ENCODE results near the gene KCTD19.
A peak's percentile ranks its signal among the peaks of the same experiment; 100 is the strongest.

KCTD19 gene

DNA sequence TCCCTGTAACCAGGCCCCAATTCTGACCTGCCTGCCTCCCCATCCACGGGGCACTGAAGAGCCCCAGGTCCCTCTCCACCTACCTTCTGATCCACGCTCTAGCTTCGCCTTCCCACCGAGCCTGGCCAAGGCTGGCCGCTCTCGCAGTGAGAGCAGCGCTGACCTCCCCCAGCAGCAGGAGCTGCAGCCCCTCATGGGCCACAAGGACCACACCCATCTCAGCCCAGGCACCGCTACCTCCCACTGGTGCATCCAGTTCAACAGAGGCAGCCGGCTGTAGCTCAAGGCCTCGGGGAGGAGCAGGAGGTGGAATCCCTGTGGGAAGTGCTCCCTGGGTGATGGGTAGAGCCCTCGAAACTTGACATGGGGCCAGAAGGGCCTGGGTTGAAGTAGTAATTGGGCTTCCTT, 55.6 kb downstream of the KCTD19 start:
- Histone ChIP-seq H4K12ac (ENCODE audit: low read depth, low read length) (no peak overlapping the region), H3K79me1 (ENCODE audit: low read length) (no peaks in the 10 kb centered on the region), H3K27ac (ENCODE audit: low read depth, low read length) (no peak overlapping the region), H2BK12ac (ENCODE audit: low read length) (no peak overlapping the region), H4K91ac (ENCODE audit: low read depth, low read length) (no peak overlapping the region), H3K36me3 (ENCODE audit: control insufficient read depth in 1 of 2, insufficient read depth in 2 of 2, low read length in 2 of 2) (no peaks in the 10 kb centered on the region), H3K9me3 (ENCODE audit: insufficient read depth, low read depth, low read length) (no peaks in the 10 kb centered on the region), H3K79me2 (ENCODE audit: control insufficient read depth, insufficient read depth, low read length, poor library complexity) (no peaks in the 10 kb centered on the region), H3K18ac (ENCODE audit: low read length) (no peak overlapping the region), H3K27me3 (ENCODE audit: insufficient read depth, low read length) (no peaks in the 10 kb centered on the region), H2AK5ac (ENCODE audit: low read length) (no peak overlapping the region), H3K9ac (ENCODE audit: low read length) (no peak overlapping the region), H2AFZ (ENCODE audit: insufficient read depth, low read length, poor library complexity) (no peak overlapping the region), H2BK120ac (ENCODE audit: insufficient read depth, low read length, poor library complexity) (no peak overlapping the region), H3K4me3 (ENCODE audit: low read depth, low read length) (peak overlapping the region; percentile 25), H4K8ac (ENCODE audit: low read depth, low read length) (no peak overlapping the region), H3K4me1 (ENCODE audit: control insufficient read depth in 1 of 2, insufficient read depth in 2 of 2, low read length in 2 of 2) (no peaks in the 10 kb centered on the region), H3K4ac (ENCODE audit: low read depth, low read length) (no peak overlapping the region), H3K23ac (ENCODE audit: low read length) (no peak overlapping the region), H3K4me2 (ENCODE audit: low read length) (no peak overlapping the region), H2BK5ac (ENCODE audit: low read depth, low read length, poor library complexity) (no peak overlapping the region), H3K14ac (ENCODE audit: low read length) (no peak overlapping the region)
- no CpG with 5 or more reads among the region's 11 CpGs for WGBS (ENCODE audit: extremely low coverage, insufficient coverage, insufficient read length)
- no peak for DNase-seq

DNA sequence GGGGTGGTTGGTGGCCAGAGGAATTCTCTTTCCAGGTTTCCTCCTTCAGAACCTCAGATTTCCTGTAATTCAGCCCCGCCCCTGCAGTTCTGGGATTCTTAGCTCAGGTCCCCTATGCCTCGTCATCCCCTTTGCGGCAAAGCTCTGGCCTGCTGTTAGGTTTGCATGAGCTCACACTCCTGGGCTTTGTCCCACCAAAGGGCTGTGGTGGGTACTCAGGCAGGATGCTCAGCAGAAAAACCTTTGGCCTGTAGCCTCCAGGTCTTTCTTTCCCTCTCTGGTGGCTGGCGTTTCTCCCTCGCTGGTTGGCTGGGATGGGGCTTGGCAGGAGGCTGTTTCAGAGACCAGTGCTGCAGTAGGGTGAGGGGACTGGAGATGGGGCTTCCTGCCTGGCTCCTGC, 56.8 kb downstream of the KCTD19 start:
- no peak overlapping the region for H3K14ac ChIP-seq (ENCODE audit: low read length)
- H2AK5ac ChIP-seq (ENCODE audit: low read length): no peak overlapping the region
- H3K4me1 ChIP-seq (ENCODE audit: control insufficient read depth in 1 of 2, insufficient read depth in 2 of 2, low read length in 2 of 2): no peaks in the 10 kb centered on the region
- H3K79me1 ChIP-seq (ENCODE audit: low read length): no peaks in the 10 kb centered on the region
- H3K9me3 ChIP-seq (ENCODE audit: insufficient read depth, low read depth, low read length): no peaks in the 10 kb centered on the region
- H3K9ac ChIP-seq (ENCODE audit: low read length): no peak overlapping the region
- H3K4ac ChIP-seq (ENCODE audit: low read depth, low read length): no peak overlapping the region
- H2BK5ac ChIP-seq (ENCODE audit: low read depth, low read length, poor library complexity): no peak overlapping the region
- H4K91ac ChIP-seq (ENCODE audit: low read depth, low read length): no peak overlapping the region
- no peak overlapping the region for H4K12ac ChIP-seq (ENCODE audit: low read depth, low read length)
- H3K18ac ChIP-seq (ENCODE audit: low read length): no peak overlapping the region
- H3K4me3 ChIP-seq (ENCODE audit: low read depth, low read length): no peak overlapping the region
- no peak overlapping the region for H2AFZ ChIP-seq (ENCODE audit: insufficient read depth, low read length, poor library complexity)
- no peak overlapping the region for H4K8ac ChIP-seq (ENCODE audit: low read depth, low read length)
- no peak overlapping the region for H3K27ac ChIP-seq (ENCODE audit: low read depth, low read length)
- no peak overlapping the region for H2BK12ac ChIP-seq (ENCODE audit: low read length)
- H2BK120ac ChIP-seq (ENCODE audit: insufficient read depth, low read length, poor library complexity): no peak overlapping the region
- WGBS (ENCODE audit: extremely low coverage, insufficient coverage, insufficient read length): no CpG with 5 or more reads among the region's 5 CpGs
- no peak overlapping the region for H3K4me2 ChIP-seq (ENCODE audit: low read length)
- H3K36me3 ChIP-seq (ENCODE audit: control insufficient read depth in 1 of 2, insufficient read depth in 2 of 2, low read length in 2 of 2): no peaks in the 10 kb centered on the region
- no peak overlapping the region for H3K23ac ChIP-seq (ENCODE audit: low read length)
- no peaks in the 10 kb centered on the region for H3K27me3 ChIP-seq (ENCODE audit: insufficient read depth, low read length)
- peak; percentile 39 to 43 for DNase-seq
- H3K79me2 ChIP-seq (ENCODE audit: control insufficient read depth, insufficient read depth, low read length, poor library complexity): no peaks in the 10 kb centered on the region

DNA sequence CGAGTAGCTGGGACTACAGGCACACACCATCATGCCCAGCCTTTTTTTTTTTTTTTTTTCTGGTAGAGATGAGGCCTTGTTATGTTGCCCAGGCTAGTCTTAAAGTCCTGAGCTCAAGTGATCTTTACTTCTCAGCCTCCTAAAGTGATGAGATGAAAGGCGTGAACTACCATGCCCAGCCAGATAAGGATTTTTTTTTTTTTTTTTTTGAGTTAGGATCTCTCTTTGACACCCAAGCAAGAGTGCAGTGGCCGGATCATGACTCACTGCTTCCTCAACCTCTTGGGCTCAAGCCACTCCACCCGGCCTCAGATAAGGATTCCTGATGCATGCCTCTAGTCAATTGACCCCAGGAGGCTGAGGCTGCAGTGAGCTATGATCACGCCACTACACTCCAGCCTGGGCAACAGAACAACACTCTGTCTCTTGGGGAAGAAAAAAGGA, 58.4 kb downstream of the KCTD19 start:
- no peak overlapping the region for H3K23ac ChIP-seq (ENCODE audit: low read length)
- no peak overlapping the region for H3K27ac ChIP-seq (ENCODE audit: low read depth, low read length)
- H4K12ac ChIP-seq (ENCODE audit: low read depth, low read length): no peak overlapping the region
- H3K9ac ChIP-seq (ENCODE audit: low read length): no peak overlapping the region
- no peak overlapping the region for H3K14ac ChIP-seq (ENCODE audit: low read length)
- no peaks in the 10 kb centered on the region for H3K9me3 ChIP-seq (ENCODE audit: insufficient read depth, low read depth, low read length)
- H2BK120ac ChIP-seq (ENCODE audit: insufficient read depth, low read length, poor library complexity): no peak overlapping the region
- no peaks in the 10 kb centered on the region for H3K27me3 ChIP-seq (ENCODE audit: insufficient read depth, low read length)
- no peak overlapping the region for H3K4me3 ChIP-seq (ENCODE audit: low read depth, low read length)
- no peaks in the 10 kb centered on the region for H3K36me3 ChIP-seq (ENCODE audit: control insufficient read depth in 1 of 2, insufficient read depth in 2 of 2, low read length in 2 of 2)
- no peak overlapping the region for H4K91ac ChIP-seq (ENCODE audit: low read depth, low read length)
- H3K79me1 ChIP-seq (ENCODE audit: low read length): no peaks in the 10 kb centered on the region
- no peak overlapping the region for H2BK5ac ChIP-seq (ENCODE audit: low read depth, low read length, poor library complexity)
- H3K18ac ChIP-seq (ENCODE audit: low read length): no peak overlapping the region
- no peaks in the 10 kb centered on the region for H3K4me1 ChIP-seq (ENCODE audit: control insufficient read depth in 1 of 2, insufficient read depth in 2 of 2, low read length in 2 of 2)
- WGBS (ENCODE audit: extremely low coverage, insufficient coverage, insufficient read length): no CpG with 5 or more reads among the region's 5 CpGs
- no peak overlapping the region for H2AK5ac ChIP-seq (ENCODE audit: low read length)
- no peak overlapping the region for H2AFZ ChIP-seq (ENCODE audit: insufficient read depth, low read length, poor library complexity)
- H3K4ac ChIP-seq (ENCODE audit: low read depth, low read length): no peak overlapping the region
- H4K8ac ChIP-seq (ENCODE audit: low read depth, low read length): no peak overlapping the region
- no peak overlapping the region for H3K4me2 ChIP-seq (ENCODE audit: low read length)
- no peaks in the 10 kb centered on the region for H3K79me2 ChIP-seq (ENCODE audit: control insufficient read depth, insufficient read depth, low read length, poor library complexity)
- no peak overlapping the region for H2BK12ac ChIP-seq (ENCODE audit: low read length)
- peak; percentile 70 to 73 for DNase-seq

DNA sequence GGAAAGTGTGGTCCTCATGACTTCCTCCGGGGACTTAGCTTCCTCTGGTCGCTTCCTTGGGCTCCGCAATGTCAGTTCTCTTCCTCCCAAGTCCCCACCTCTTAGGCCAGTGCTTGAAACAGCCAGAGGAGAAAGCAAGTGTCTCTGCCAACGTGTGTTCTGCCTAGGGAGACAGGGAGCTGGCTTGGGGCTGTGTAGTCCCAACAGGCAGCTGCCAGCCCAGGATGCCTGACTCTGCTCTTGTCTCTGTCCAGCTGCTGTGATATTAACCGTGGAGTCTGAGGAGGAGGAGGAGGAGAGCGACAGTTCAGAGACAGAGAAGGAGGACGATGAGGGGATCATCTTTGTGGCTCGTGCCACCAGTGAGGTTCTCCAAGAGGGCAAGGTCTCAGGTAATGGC, 60.7 kb downstream of the KCTD19 start:
- Histone ChIP-seq H3K9me3 (ENCODE audit: insufficient read depth, low read depth, low read length) (no peaks in the 10 kb centered on the region), H3K4me2 (ENCODE audit: low read length) (no peak overlapping the region), H3K79me2 (ENCODE audit: control insufficient read depth, insufficient read depth, low read length, poor library complexity) (no peaks in the 10 kb centered on the region), H3K27ac (ENCODE audit: low read depth, low read length) (no peak overlapping the region), H3K4me3 (ENCODE audit: low read depth, low read length) (no peak overlapping the region), H2BK5ac (ENCODE audit: low read depth, low read length, poor library complexity) (no peak overlapping the region), H2AK5ac (ENCODE audit: low read length) (no peak overlapping the region), H3K79me1 (ENCODE audit: low read length) (no peaks in the 10 kb centered on the region), H3K9ac (ENCODE audit: low read length) (no peak overlapping the region), H2BK12ac (ENCODE audit: low read length) (no peak overlapping the region), H3K27me3 (ENCODE audit: insufficient read depth, low read length) (peaks cover 2% of the 10 kb centered on the region), H2BK120ac (ENCODE audit: insufficient read depth, low read length, poor library complexity) (no peak overlapping the region), H3K14ac (ENCODE audit: low read length) (no peak overlapping the region), H2AFZ (ENCODE audit: insufficient read depth, low read length, poor library complexity) (no peak overlapping the region), H3K4me1 (ENCODE audit: control insufficient read depth in 1 of 2, insufficient read depth in 2 of 2, low read length in 2 of 2) (no peaks in the 10 kb centered on the region), H3K4ac (ENCODE audit: low read depth, low read length) (no peak overlapping the region), H4K8ac (ENCODE audit: low read depth, low read length) (no peak overlapping the region), H3K23ac (ENCODE audit: low read length) (no peak overlapping the region), H3K36me3 (ENCODE audit: control insufficient read depth in 1 of 2, insufficient read depth in 2 of 2, low read length in 2 of 2) (no peaks in the 10 kb centered on the region), H4K12ac (ENCODE audit: low read depth, low read length) (no peak overlapping the region), H4K91ac (ENCODE audit: low read depth, low read length) (no peak overlapping the region), H3K18ac (ENCODE audit: low read length) (no peak overlapping the region)
- DNase-seq: no peak
- no CpG with 5 or more reads among the region's 8 CpGs for WGBS (ENCODE audit: extremely low coverage, insufficient coverage, insufficient read length)
